SK-N-SH treated with all-trans-retinoic acid at 6 μM for 48 hours (cell line): ENCODE data around the gene PHF23.
"Not testable (repeated sequence)": the region's sequence is repeated elsewhere in the genome, so short reads cannot be mapped to it uniquely, and the experiment has no call there.

ENCODE experiments used
- ARNTL ChIP-seq: fragments of 450-650 bp; formaldehyde crosslinking; IDR thresholded peaks from 2 replicates; pipeline ENCODE4 v1.5.0; 2020; ENCODE audit warnings: low read depth, mild to moderate bottlenecking, moderate library complexity, borderline replicate concordance
- GLIS3 ChIP-seq: fragments of 250-450 bp; sonication (Bioruptor Pico); IDR thresholded peaks from 2 replicates; pipeline ENCODE4 v1.5.0; 2020; ENCODE audit warnings: mild to moderate bottlenecking, moderate library complexity
- ISL1 ChIP-seq: fragments of 250-450 bp; sonication (Bioruptor Pico); IDR thresholded peaks from 2 replicates; pipeline ENCODE4 v2.1.2; 2022; ENCODE audit warnings: mild to moderate bottlenecking, moderate library complexity
- SNAI2 ChIP-seq: fragments of 250-450 bp; sonication (Bioruptor Pico); IDR thresholded peaks from 2 replicates; pipeline ENCODE4 v1.5.0; 2020; ENCODE audit warnings: mild to moderate bottlenecking, moderate library complexity
- TCF4 ChIP-seq: fragments of 250-450 bp; sonication (Bioruptor Pico); IDR thresholded peaks from 2 replicates; pipeline ENCODE4 v1.8.0; 2021; ENCODE audit warnings: mild to moderate bottlenecking, moderate library complexity, borderline replicate concordance
- TOX ChIP-seq: fragments of 250-450 bp; sonication (Bioruptor Pico); IDR thresholded peaks from 2 replicates; pipeline ENCODE4 v1.8.0; 2021; ENCODE audit warnings: mild to moderate bottlenecking, moderate library complexity, borderline replicate concordance
- ZFP3 ChIP-seq: fragments of 250-450 bp; sonication (Bioruptor Pico); IDR thresholded peaks from 2 replicates; pipeline ENCODE4 v1.5.0; 2020; ENCODE audit warnings: mild to moderate bottlenecking, moderate library complexity
- ZFP30 ChIP-seq: fragments of 450-650 bp; formaldehyde crosslinking; IDR thresholded peaks from 2 replicates; pipeline ENCODE4 v1.5.0; 2022; ENCODE audit warnings: mild to moderate bottlenecking, moderate library complexity
- ZNF565 ChIP-seq: fragments of 450-650 bp; formaldehyde crosslinking; conservative IDR thresholded peaks from 2 replicates; pipeline ENCODE4 v1.5.0; 2020; ENCODE audit warnings: low read depth, mild to moderate bottlenecking, moderate library complexity
- TF ChIP-seq, protein P1 (sequence below): fragments of 250-450 bp; sonication (Bioruptor Pico); IDR thresholded peaks from 2 replicates; pipeline ENCODE4 v1.8.0; 2020; ENCODE audit warnings: mild to moderate bottlenecking, moderate library complexity, borderline replicate concordance
- TF ChIP-seq, protein P2 (sequence below): fragments of 250-450 bp; sonication (Bioruptor Pico); IDR thresholded peaks from 2 replicates; pipeline ENCODE4 v1.5.0; 2020; ENCODE audit warnings: mild to moderate bottlenecking, moderate library complexity
- TF ChIP-seq, protein P3 (sequence below): fragments of 250-450 bp; sonication (Bioruptor Pico); IDR thresholded peaks from 2 replicates; pipeline ENCODE4 v1.5.1; 2020; ENCODE audit warnings: low read depth, mild to moderate bottlenecking, moderate library complexity

DNA sequence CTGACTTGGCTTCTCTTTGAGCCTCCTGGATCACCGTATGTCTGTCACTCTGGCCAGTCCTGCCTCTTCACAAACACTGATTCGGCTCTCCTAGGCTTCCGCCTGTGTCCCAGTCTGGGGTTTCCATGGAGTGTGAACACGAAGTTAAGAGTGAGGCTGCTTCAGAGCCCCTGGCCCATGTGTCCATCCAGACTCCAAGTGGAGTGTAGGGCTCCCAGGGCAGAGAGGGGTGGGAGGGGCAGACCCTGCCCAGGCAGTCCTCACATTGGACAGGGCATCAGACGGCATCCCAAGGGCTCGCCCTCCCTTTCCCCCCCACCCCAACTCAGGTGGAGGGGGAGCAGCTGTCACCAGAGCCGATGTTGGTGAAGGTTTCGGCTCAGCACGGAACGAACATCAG lies 4.6 kb upstream of the PHF23 start:
- TF ChIP-seq ISL1 (CRISPR knock-in tag); TCF4 (CRISPR knock-in tag); ZNF565 (CRISPR knock-in tag); ZFP30; GLIS3 (CRISPR knock-in tag); ZFP3; ARNTL; TOX (CRISPR knock-in tag); SNAI2 (CRISPR knock-in tag): not testable (repeated sequence)
- TF ChIP-seq, protein P1, sequence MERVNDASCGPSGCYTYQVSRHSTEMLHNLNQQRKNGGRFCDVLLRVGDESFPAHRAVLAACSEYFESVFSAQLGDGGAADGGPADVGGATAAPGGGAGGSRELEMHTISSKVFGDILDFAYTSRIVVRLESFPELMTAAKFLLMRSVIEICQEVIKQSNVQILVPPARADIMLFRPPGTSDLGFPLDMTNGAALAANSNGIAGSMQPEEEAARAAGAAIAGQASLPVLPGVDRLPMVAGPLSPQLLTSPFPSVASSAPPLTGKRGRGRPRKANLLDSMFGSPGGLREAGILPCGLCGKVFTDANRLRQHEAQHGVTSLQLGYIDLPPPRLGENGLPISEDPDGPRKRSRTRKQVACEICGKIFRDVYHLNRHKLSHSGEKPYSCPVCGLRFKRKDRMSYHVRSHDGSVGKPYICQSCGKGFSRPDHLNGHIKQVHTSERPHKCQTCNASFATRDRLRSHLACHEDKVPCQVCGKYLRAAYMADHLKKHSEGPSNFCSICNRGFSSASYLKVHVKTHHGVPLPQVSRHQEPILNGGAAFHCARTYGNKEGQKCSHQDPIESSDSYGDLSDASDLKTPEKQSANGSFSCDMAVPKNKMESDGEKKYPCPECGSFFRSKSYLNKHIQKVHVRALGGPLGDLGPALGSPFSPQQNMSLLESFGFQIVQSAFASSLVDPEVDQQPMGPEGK (CRISPR knock-in tag), result not testable (repeated sequence)
- TF ChIP-seq, protein P2, sequence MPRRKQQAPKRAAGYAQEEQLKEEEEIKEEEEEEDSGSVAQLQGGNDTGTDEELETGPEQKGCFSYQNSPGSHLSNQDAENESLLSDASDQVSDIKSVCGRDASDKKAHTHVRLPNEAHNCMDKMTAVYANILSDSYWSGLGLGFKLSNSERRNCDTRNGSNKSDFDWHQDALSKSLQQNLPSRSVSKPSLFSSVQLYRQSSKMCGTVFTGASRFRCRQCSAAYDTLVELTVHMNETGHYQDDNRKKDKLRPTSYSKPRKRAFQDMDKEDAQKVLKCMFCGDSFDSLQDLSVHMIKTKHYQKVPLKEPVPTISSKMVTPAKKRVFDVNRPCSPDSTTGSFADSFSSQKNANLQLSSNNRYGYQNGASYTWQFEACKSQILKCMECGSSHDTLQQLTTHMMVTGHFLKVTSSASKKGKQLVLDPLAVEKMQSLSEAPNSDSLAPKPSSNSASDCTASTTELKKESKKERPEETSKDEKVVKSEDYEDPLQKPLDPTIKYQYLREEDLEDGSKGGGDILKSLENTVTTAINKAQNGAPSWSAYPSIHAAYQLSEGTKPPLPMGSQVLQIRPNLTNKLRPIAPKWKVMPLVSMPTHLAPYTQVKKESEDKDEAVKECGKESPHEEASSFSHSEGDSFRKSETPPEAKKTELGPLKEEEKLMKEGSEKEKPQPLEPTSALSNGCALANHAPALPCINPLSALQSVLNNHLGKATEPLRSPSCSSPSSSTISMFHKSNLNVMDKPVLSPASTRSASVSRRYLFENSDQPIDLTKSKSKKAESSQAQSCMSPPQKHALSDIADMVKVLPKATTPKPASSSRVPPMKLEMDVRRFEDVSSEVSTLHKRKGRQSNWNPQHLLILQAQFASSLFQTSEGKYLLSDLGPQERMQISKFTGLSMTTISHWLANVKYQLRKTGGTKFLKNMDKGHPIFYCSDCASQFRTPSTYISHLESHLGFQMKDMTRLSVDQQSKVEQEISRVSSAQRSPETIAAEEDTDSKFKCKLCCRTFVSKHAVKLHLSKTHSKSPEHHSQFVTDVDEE (CRISPR knock-in tag), result not testable (repeated sequence)
- TF ChIP-seq, protein P3, sequence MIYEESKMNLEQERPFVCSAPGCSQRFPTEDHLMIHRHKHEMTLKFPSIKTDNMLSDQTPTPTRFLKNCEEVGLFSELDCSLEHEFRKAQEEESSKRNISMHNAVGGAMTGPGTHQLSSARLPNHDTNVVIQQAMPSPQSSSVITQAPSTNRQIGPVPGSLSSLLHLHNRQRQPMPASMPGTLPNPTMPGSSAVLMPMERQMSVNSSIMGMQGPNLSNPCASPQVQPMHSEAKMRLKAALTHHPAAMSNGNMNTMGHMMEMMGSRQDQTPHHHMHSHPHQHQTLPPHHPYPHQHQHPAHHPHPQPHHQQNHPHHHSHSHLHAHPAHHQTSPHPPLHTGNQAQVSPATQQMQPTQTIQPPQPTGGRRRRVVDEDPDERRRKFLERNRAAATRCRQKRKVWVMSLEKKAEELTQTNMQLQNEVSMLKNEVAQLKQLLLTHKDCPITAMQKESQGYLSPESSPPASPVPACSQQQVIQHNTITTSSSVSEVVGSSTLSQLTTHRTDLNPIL (CRISPR knock-in tag), result not testable (repeated sequence)
